ENCODE measurements around the gene FANCD2OS.
"Not testable (repeated sequence)": the region's sequence is repeated elsewhere in the genome, so short reads cannot be mapped to it uniquely, and the experiment has no call there.

FANCD2OS gene

GRCh38 chr3:10093678-10094077 is 14.4 kb downstream of the FANCD2OS start:
- Histone ChIP-seq H3K36me3 (ENCODE audit: control insufficient read depth in 2 of 2, insufficient read depth in 2 of 2, low read length in 2 of 2) (no peaks in the 10 kb centered on the region), H3K4me3 (ENCODE audit: low read length in 2 of 2) (no peak overlapping the region), H3K4me1 (ENCODE audit: control insufficient read depth, insufficient read depth, low read length) (no peaks in the 10 kb centered on the region), H3K27ac (ENCODE audit: low read length) (no peak overlapping the region), H3K27me3 (ENCODE audit: control insufficient read depth in 1 of 2, insufficient read depth in 2 of 2, low read length in 2 of 2) (no peaks in the 10 kb centered on the region), H3K9me3 (ENCODE audit: control insufficient read depth in 2 of 2, low read length in 2 of 2) (no peaks in the 10 kb centered on the region), H3K9ac (ENCODE audit: low read length in 2 of 2) (no peak overlapping the region)

- not testable (repeated sequence) for H3K27ac ChIP-seq (ENCODE audit: low read length); H3K27me3 ChIP-seq (ENCODE audit: control insufficient read depth in 1 of 2, insufficient read depth in 2 of 2, low read length in 2 of 2); H3K9me3 ChIP-seq (ENCODE audit: control insufficient read depth in 2 of 2, low read length in 2 of 2); H3K4me3 ChIP-seq (ENCODE audit: low read length in 2 of 2); H3K9ac ChIP-seq (ENCODE audit: low read length in 2 of 2); H3K36me3 ChIP-seq (ENCODE audit: control insufficient read depth in 2 of 2, insufficient read depth in 2 of 2, low read length in 2 of 2); H3K4me1 ChIP-seq (ENCODE audit: control insufficient read depth, insufficient read depth, low read length)
Observed at GRCh38 chr3:10091387-10091786, 16.7 kb downstream of the FANCD2OS start.

DNA sequence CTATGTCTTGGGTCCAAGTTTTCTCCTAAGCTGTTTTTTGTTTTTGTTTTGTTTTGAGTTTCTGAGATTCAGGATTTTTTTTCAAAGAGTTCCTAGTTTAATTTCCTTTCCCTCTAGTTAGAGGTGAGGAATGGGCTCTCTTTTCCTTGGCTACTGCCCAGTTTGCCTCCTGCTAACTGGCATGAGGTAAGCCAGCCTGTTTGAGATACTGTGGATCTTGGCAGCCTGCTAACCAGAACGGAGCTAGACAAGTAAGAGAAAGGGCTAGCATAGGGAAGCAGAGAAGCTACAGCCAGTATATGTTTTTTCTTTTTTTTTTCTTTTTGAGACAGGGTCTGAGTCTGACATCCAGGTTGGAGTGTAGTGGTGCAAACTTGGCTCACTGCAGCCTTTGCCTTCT is 17.3 kb downstream of the FANCD2OS start:
- H3K9ac ChIP-seq (ENCODE audit: low read length in 2 of 2); H3K27me3 ChIP-seq (ENCODE audit: control insufficient read depth in 1 of 2, insufficient read depth in 2 of 2, low read length in 2 of 2); H3K36me3 ChIP-seq (ENCODE audit: control insufficient read depth in 2 of 2, insufficient read depth in 2 of 2, low read length in 2 of 2); H3K9me3 ChIP-seq (ENCODE audit: control insufficient read depth in 2 of 2, low read length in 2 of 2); H3K27ac ChIP-seq (ENCODE audit: low read length); H3K4me1 ChIP-seq (ENCODE audit: control insufficient read depth, insufficient read depth, low read length); H3K4me3 ChIP-seq (ENCODE audit: low read length in 2 of 2): not testable (repeated sequence)

DNA sequence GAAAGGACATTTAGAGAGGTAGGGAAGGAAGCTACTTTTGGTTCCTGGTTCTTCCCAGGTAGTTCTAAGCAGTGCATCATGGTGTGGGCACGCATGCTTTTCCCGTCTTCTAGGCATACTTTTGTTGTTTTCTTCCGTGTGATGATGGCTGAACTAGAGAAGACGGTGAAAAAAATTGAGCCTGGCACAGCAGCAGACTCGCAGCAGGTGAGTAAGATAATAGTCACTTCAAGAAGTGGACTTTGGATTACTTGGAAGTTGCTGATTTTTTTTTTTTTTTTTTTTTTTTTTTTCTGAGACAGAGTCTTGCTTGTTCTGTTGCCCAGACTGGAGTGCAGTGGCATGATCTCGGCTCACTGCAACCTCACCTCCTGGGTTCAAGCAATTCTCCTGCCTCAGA is 17.9 kb downstream of the FANCD2OS start:
- H3K9ac ChIP-seq (ENCODE audit: low read length in 2 of 2): no peak overlapping the region
- H3K27ac ChIP-seq (ENCODE audit: low read length): no peak overlapping the region
- no peaks in the 10 kb centered on the region for H3K9me3 ChIP-seq (ENCODE audit: control insufficient read depth in 2 of 2, low read length in 2 of 2)
- no peaks in the 10 kb centered on the region for H3K27me3 ChIP-seq (ENCODE audit: control insufficient read depth in 1 of 2, insufficient read depth in 2 of 2, low read length in 2 of 2)
- H3K36me3 ChIP-seq (ENCODE audit: control insufficient read depth in 2 of 2, insufficient read depth in 2 of 2, low read length in 2 of 2): no peaks in the 10 kb centered on the region
- H3K4me1 ChIP-seq (ENCODE audit: control insufficient read depth, insufficient read depth, low read length): no peaks in the 10 kb centered on the region
- no peak overlapping the region for H3K4me3 ChIP-seq (ENCODE audit: low read length in 2 of 2)

DNA sequence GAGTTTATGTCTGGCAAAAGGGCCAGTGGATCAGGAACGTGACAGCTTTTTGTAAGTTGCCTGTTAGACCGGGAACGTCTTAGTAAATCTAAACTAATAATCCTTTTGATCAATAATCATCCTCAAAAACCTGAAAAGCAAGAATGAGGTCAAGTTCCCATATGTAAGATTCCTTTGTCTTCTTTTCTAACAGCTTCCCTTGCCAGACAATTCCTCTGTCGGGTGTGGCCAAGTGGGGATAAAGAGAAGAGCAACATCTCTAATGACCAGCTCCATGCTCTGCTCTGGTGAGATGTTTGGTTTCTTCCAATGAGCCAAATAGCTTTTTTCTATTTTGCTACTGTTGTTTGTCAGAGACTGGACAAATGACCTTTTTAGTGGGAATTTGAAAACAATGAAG is 19.8 kb downstream of the FANCD2OS start:
- H3K4me1 ChIP-seq (ENCODE audit: control insufficient read depth, insufficient read depth, low read length): no peaks in the 10 kb centered on the region
- H3K27ac ChIP-seq (ENCODE audit: low read length): no peak overlapping the region
- H3K27me3 ChIP-seq (ENCODE audit: control insufficient read depth in 1 of 2, insufficient read depth in 2 of 2, low read length in 2 of 2): no peaks in the 10 kb centered on the region
- no peaks in the 10 kb centered on the region for H3K9me3 ChIP-seq (ENCODE audit: control insufficient read depth in 2 of 2, low read length in 2 of 2)
- H3K36me3 ChIP-seq (ENCODE audit: control insufficient read depth in 2 of 2, insufficient read depth in 2 of 2, low read length in 2 of 2): no peaks in the 10 kb centered on the region
- H3K9ac ChIP-seq (ENCODE audit: low read length in 2 of 2): no peak overlapping the region
- H3K4me3 ChIP-seq (ENCODE audit: low read length in 2 of 2): no peak overlapping the region

GRCh38 chr3:10085738-10086137 is 22.3 kb downstream of the FANCD2OS start:
- no peaks in the 10 kb centered on the region for H3K27me3 ChIP-seq (ENCODE audit: control insufficient read depth in 1 of 2, insufficient read depth in 2 of 2, low read length in 2 of 2)
- no peak overlapping the region for H3K4me3 ChIP-seq (ENCODE audit: low read length in 2 of 2)
- no peaks in the 10 kb centered on the region for H3K9me3 ChIP-seq (ENCODE audit: control insufficient read depth in 2 of 2, low read length in 2 of 2)
- no peaks in the 10 kb centered on the region for H3K36me3 ChIP-seq (ENCODE audit: control insufficient read depth in 2 of 2, insufficient read depth in 2 of 2, low read length in 2 of 2)
- H3K9ac ChIP-seq (ENCODE audit: low read length in 2 of 2): no peak overlapping the region
- no peaks in the 10 kb centered on the region for H3K4me1 ChIP-seq (ENCODE audit: control insufficient read depth, insufficient read depth, low read length)
- H3K27ac ChIP-seq (ENCODE audit: low read length): no peak overlapping the region

DNA sequence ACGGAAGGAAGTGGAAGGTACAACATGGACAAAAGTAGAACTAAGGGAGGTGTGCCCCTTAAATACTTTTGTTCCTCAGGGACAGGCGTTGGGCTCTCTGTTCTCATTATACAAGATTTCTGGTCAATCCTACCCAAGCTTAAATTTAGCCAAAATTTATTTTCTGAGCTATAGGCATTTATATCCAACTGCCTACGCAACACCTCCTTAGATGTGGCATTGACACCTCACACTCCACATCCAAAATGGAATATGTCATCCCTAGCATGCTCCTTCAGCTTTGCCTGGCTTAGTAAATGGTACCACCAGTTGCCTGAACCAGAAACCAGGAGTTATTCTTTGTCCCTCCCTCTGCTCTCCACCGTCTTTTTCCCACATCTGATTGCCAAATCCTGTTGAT is 26.2 kb downstream of the FANCD2OS start:
- no peak overlapping the region for H3K9ac ChIP-seq (ENCODE audit: low read length in 2 of 2)
- no peaks in the 10 kb centered on the region for H3K9me3 ChIP-seq (ENCODE audit: control insufficient read depth in 2 of 2, low read length in 2 of 2)
- no peaks in the 10 kb centered on the region for H3K4me1 ChIP-seq (ENCODE audit: control insufficient read depth, insufficient read depth, low read length)
- no peaks in the 10 kb centered on the region for H3K36me3 ChIP-seq (ENCODE audit: control insufficient read depth in 2 of 2, insufficient read depth in 2 of 2, low read length in 2 of 2)
- no peak overlapping the region for H3K27ac ChIP-seq (ENCODE audit: low read length)
- no peak overlapping the region for H3K4me3 ChIP-seq (ENCODE audit: low read length in 2 of 2)
- H3K27me3 ChIP-seq (ENCODE audit: control insufficient read depth in 1 of 2, insufficient read depth in 2 of 2, low read length in 2 of 2): no peaks in the 10 kb centered on the region

GRCh38 chr3:10074666-10075065 is 33.4 kb downstream of the FANCD2OS start:
- H3K36me3 ChIP-seq (ENCODE audit: control insufficient read depth in 2 of 2, insufficient read depth in 2 of 2, low read length in 2 of 2): no peaks in the 10 kb centered on the region
- H3K9ac ChIP-seq (ENCODE audit: low read length in 2 of 2): no peak overlapping the region
- H3K27ac ChIP-seq (ENCODE audit: low read length): no peak overlapping the region
- no peak overlapping the region for H3K4me3 ChIP-seq (ENCODE audit: low read length in 2 of 2)
- H3K27me3 ChIP-seq (ENCODE audit: control insufficient read depth in 1 of 2, insufficient read depth in 2 of 2, low read length in 2 of 2): no peaks in the 10 kb centered on the region
- H3K4me1 ChIP-seq (ENCODE audit: control insufficient read depth, insufficient read depth, low read length): no peaks in the 10 kb centered on the region
- no peaks in the 10 kb centered on the region for H3K9me3 ChIP-seq (ENCODE audit: control insufficient read depth in 2 of 2, low read length in 2 of 2)

- H3K4me3 ChIP-seq (ENCODE audit: low read length in 2 of 2); H3K27me3 ChIP-seq (ENCODE audit: control insufficient read depth in 1 of 2, insufficient read depth in 2 of 2, low read length in 2 of 2); H3K36me3 ChIP-seq (ENCODE audit: control insufficient read depth in 2 of 2, insufficient read depth in 2 of 2, low read length in 2 of 2); H3K4me1 ChIP-seq (ENCODE audit: control insufficient read depth, insufficient read depth, low read length); H3K27ac ChIP-seq (ENCODE audit: low read length); H3K9me3 ChIP-seq (ENCODE audit: control insufficient read depth in 2 of 2, low read length in 2 of 2); H3K9ac ChIP-seq (ENCODE audit: low read length in 2 of 2): not testable (repeated sequence)
Observed at GRCh38 chr3:10070077-10070476, 38.0 kb downstream of the FANCD2OS start.

DNA sequence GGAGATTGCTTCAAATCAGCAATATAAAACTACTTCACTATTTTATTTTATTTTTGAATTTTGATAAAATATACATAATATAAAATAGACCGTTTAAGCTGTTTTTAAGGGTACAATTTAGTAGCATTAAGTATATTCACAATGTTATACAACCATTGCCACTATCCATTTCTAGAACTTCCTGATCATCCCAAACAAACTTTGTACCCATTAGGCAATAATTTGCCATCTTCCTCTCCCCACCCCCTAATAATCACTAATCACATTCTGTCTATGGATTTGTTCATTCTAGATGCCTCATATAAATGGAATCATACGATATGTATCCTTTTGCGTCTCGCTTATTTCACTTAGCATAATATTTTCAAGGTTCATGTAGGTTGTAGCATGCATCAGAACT is 53.0 kb downstream of the FANCD2OS start:
- Histone ChIP-seq H3K9me3 (ENCODE audit: control insufficient read depth in 2 of 2, low read length in 2 of 2) (no peaks in the 10 kb centered on the region), H3K4me3 (ENCODE audit: low read length in 2 of 2) (no peak overlapping the region), H3K27me3 (ENCODE audit: control insufficient read depth in 1 of 2, insufficient read depth in 2 of 2, low read length in 2 of 2) (no peaks in the 10 kb centered on the region), H3K36me3 (ENCODE audit: control insufficient read depth in 2 of 2, insufficient read depth in 2 of 2, low read length in 2 of 2) (no peaks in the 10 kb centered on the region), H3K9ac (ENCODE audit: low read length in 2 of 2) (no peak overlapping the region), H3K27ac (ENCODE audit: low read length) (no peak overlapping the region), H3K4me1 (ENCODE audit: control insufficient read depth, insufficient read depth, low read length) (no peaks in the 10 kb centered on the region)
